Stimulated activated CD4-positive, alpha-beta T cell treated with anti-CD3 and anti-CD28 coated beads, Interleukin-1b, Interleukin-23, amount 100 ng/mL, for 24 hours (primary cell): ENCODE results near the gene RABGEF1.
"Not testable (repeated sequence)": the region's sequence is repeated elsewhere in the genome, so short reads cannot be mapped to it uniquely, and the experiment has no call there.

Source experiments
- DNase-seq, 4 experiments: peaks; one replicate each; pipeline ENCODE4 v3.0.0-alpha.2; 2020; ENCODE audit warnings: low read depth in 4 of 4, low spot score in 1 of 4

The RABGEF1 gene

GRCh38 chr7:66740302-66740979, at the start of gene RABGEF1:
TSS of gene RABGEF1 (plus strand) at chr7:66740733. CDS start at chr7:66771900, 31,167 bp downstream.
- DNase-seq: peak; percentile 96 to 98 (median 98)

- no peak for DNase-seq
These were observed 47.2 kb upstream of the RABGEF1 start for GRCh38 chr7:66693331-66693730.

- no peak for DNase-seq
These were observed 46.2 kb upstream of the RABGEF1 start for GRCh38 chr7:66694286-66694685.

GRCh38 chr7:66695417-66695816, 45.1 kb upstream of the RABGEF1 start:
- not testable (repeated sequence) for DNase-seq

- DNase-seq: not testable (repeated sequence)
These were observed 44.4 kb upstream of the RABGEF1 start for GRCh38 chr7:66696134-66696533.

- DNase-seq: no peak
These were observed 43.8 kb upstream of the RABGEF1 start for GRCh38 chr7:66696774-66697191.

GRCh38 chr7:66697449-66698438, 42.8 kb upstream of the RABGEF1 start:
- no peak for DNase-seq

- DNase-seq: no peak
These were observed 41.8 kb upstream of the RABGEF1 start for GRCh38 chr7:66698652-66699205.

- no peak for DNase-seq
These were observed 40.5 kb upstream of the RABGEF1 start for GRCh38 chr7:66699998-66700397.

- no peak for DNase-seq
These were observed 39.9 kb upstream of the RABGEF1 start for GRCh38 chr7:66700633-66701131.

- no peak for DNase-seq
These were observed 32.7 kb upstream of the RABGEF1 start for GRCh38 chr7:66707825-66708224.

GRCh38 chr7:66710752-66711151, 29.8 kb upstream of the RABGEF1 start:
- DNase-seq: not testable (repeated sequence)

- DNase-seq: no peak
These were observed 26.8 kb upstream of the RABGEF1 start for GRCh38 chr7:66713687-66714086.

GRCh38 chr7:66716634-66717033, 23.9 kb upstream of the RABGEF1 start:
- DNase-seq: not testable (repeated sequence)

GRCh38 chr7:66720561-66720960, 20.0 kb upstream of the RABGEF1 start:
- DNase-seq: no peak

GRCh38 chr7:66725843-66726242, 14.7 kb upstream of the RABGEF1 start:
- DNase-seq: no peak

- DNase-seq: no peak
These were observed 13.5 kb upstream of the RABGEF1 start for GRCh38 chr7:66727058-66727457.

GRCh38 chr7:66728571-66728970, 12.0 kb upstream of the RABGEF1 start:
- DNase-seq: no peak

- DNase-seq: no peak
These were observed 11.3 kb upstream of the RABGEF1 start for GRCh38 chr7:66729274-66729673.

GRCh38 chr7:66731986-66732385, 8.5 kb upstream of the RABGEF1 start:
- no peak for DNase-seq

GRCh38 chr7:66732439-66732838, 8.1 kb upstream of the RABGEF1 start:
- DNase-seq: no peak

GRCh38 chr7:66734006-66734405, 6.5 kb upstream of the RABGEF1 start:
- no peak for DNase-seq
